Left renal cortex interstitium (tissue), 4 donors: ENCODE data around the gene PJVK. TPM values are rescaled to one million over a fixed set of nuclear protein-coding genes. Genes with fewer than 3 reads are reported as not detected.
A peak's percentile ranks its signal among the peaks of the same experiment; 100 is the strongest.

Experiments
- DNase-seq, 4 donors: peaks; one replicate each; pipeline ENCODE4 v3.0.0-alpha.2; 2013; ENCODE audit warnings: low read depth in 4 of 4, low spot score in 2 of 4, missing footprints in 1 of 4
- polyA plus RNA-seq, 4 donors: library from polyadenylated mRNA; unstranded; fragments of 120-200 nt; gene quantifications; one replicate each; pipeline ENCODE4 v1.2.1, GENCODE V29; 2013; ENCODE audit not compliant: insufficient read length in 4 of 4

Gene PJVK
- polyA plus RNA-seq, 4 donors = 6.5 to 23.4 (median 14.0) TPM

DNA sequence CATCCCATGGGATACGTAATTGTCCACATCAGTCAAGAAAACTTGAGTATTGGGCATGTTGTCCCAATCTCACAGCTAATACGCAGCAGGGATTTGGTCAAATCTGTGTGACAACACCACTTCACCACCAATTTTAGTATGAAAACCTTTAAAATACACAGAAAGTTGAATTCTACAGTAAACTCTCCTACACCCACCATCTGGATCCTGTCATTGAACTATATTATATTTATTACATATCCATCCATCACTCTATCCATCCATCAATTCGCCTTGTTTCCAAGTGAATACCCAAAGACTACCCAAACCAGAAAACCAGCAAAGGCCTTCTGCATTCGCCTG is 28.1 kb downstream of the PJVK start:
- DNase-seq = peak in 1 of 4 donors; percentile 3

DNA sequence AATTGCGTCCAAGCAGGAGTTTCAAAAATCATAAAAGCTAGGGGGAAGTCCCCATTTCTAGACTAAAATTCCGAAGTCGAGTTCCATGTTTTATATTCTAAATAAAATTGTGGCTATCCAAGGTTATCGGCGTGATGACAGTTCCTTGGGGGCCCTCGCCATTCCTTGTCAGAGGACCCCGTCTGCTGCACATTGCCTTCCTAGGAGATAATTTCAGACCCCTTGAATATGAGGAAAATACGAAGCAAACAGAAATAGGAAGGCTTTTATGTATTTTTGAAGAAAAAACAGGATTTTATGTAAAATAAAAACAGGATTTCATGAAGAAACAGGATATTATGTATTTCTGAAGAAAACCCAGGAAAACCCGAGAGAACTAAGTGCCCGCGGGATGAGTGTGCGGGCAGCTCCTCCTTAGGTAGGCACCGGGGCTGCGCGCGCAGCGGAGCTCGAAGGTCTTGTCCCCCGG is 28.6 kb downstream of the PJVK start:
- DNase-seq = no peak

DNA sequence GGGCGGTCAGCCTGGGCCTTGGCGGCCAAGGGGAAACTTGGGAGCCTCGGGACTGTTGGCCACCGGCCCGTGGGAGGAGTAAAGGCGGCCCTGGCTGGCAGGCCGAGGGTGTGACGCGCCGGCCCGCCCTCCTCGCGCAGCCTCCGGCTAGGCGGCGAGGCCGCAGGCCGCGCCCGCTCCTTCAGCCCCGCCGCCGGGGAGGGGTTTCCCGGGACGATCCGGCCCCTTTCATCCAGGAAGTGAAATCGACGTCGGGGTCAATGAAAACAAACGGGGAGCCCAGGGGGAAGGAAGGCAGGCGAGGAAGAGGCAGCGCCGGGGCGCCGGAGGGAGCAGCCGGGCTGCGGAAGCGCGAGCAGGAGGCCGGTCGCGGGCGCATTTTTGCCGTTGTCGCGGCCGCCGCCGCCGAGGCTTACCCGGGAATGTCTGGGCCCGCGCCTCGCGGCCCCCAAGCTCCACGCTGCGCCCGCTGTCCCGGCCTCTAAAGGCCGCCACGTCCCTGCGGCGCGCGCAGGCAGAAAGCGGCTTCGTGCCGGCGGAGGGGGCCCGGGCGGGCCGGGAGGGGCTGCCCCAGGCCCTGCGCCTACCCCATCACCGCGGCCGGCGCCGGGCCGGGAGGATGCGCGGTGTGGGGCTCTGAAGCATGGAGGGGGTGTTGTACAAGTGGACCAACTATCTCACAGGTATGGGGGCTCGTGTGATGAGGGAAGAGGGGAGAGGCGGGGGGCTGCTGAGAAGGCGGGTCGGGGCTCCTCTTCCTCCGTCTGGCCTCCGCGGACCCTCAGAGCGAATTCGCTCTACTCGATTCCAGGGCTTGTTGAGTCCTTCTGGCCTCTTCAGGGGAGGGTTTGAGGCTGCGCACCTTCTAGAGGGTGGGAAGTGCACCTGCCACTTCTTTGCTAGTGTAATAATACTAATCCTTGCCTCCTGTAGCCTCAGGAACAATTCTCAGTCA is 29.3 kb downstream of the PJVK start, which contains the start of gene PLEKHA3:
Gene PLEKHA3 (plus strand): TSS at position 231 of the 955 bp plus-strand sequence. CDS start 413 bp downstream, at position 644.
- DNase-seq = peak; percentile 65 to 86 (median 82)

DNA sequence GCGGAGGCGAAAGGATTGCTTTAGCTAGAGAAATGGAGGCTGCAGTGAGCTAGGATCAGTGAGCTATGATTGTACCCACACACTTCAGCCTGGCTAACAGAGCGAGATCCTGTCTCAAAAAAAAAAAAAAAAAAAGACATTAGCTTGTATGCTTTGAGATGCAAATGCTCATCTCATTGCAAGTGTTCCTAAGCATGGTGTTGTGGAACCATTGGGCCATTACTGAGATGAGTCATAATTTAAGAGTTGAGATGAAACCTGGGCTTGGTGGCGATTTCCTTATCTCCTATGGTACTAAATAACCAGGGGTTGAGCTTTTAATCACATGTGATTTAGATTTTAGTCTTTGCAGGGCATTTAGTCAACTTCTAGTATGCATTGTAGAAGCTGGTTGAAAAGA is 31.3 kb downstream of the PJVK start:
- no peak for DNase-seq

DNA sequence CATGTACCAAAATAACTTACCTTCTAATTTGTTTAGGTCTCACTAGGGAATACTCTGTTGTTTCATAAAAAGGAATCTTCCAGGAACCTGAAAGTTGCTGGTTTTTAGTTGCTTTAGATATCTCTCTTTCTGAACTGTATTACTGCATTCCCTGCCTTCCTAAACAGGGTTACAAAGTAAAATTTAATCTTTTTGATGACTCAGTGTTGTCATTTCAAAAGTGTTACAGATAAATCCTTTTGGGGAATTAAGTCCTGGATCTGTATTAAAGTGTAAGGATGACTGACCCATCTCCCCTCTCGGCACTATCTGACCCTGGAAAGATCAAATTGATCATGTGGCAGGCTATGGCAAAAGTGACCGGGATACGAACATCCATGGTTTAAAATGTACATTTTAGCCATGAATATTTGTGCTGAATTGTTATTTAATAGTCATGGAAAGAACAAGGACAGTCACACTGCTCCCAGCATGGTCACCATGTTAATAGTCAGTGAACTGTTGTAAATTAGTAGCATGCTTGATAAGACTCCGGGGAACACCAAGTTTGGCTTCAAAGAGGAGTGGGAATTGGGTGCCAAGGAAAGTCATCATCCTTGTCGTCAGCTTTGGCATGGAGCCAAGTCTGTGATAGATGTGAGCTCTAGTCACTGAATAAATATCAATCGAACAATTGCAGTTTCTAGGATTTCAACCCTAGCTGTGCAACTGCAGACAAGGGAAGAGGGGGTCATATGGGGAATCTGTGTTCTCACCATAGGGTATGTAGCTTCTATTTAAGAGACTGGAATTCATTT is 33.3 kb downstream of the PJVK start:
- DNase-seq = no peak

DNA sequence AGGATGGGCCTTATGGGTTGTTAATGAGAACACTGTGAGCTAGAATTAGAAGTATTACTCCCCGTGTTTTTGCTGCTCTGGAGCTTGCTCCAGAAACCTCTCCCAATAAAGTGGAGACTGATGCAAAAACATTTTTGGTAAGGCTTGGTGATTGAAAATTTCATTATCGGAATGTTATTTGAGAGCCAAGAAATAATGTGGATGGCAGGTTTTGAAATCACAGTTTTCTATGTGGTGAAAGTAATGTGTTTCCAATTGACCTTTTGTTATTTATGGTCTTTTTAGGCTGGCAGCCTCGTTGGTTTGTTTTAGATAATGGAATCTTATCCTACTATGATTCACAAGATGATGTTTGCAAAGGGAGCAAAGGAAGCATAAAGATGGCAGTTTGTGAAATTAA is 34.2 kb downstream of the PJVK start:
- DNase-seq = no peak

DNA sequence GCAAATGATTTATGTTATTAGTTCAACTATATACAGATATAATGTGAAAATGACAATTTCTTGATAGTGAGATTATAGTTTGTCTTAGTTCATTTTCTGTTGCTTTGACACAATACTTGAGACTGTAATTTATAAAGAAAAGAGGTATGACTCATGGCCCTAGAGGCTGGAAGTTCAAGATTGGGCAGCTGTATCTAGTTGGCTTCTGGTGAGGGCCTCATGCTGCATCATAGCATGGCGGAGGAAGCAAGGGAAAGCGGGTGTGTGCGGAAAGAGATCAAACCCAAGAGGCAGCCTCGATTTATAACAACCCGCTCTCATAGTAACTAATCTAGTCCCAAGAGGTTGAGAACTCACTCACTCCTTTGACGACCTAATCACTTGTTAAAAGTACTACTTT is 40.4 kb downstream of the PJVK start:
- DNase-seq = no peak

DNA sequence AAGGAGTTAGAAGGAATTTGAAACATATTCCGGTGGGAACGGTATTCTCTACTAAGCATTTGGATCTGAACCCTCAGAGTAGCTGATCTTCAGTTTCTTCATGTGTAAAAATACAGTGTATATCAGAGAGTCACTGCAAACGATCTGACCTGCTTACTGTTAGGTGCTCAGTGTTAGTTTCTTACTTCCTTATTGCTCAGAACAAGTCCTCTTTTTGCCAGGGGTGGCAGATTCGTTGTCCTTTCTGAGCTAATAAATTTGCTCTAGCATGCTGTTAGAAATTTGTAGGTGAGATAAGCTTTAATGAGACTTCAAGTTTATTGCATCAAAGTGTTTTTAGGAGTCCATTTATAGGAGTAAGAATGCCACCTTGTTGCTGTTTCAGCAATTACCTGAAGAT is 44.9 kb downstream of the PJVK start:
- no peak for DNase-seq

DNA sequence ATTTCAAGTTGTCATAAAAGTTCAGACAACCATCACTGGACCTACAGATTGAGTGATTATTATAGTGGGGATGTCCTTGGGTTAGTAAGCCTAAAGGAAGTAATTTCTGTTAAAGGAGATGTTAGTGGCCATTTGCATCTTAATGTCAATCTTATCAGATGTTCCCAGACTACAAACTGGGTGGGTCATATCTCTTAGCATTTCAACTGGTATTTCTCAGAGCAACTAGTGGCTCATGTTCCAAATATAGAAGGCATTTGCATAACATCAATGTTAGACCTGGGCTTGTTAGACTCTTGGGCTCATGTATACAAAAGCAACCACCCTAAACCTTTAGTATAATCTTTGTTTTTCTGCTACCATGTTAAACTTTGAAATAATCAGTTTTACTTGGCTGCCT is 47.0 kb downstream of the PJVK start:
- no peak for DNase-seq

DNA sequence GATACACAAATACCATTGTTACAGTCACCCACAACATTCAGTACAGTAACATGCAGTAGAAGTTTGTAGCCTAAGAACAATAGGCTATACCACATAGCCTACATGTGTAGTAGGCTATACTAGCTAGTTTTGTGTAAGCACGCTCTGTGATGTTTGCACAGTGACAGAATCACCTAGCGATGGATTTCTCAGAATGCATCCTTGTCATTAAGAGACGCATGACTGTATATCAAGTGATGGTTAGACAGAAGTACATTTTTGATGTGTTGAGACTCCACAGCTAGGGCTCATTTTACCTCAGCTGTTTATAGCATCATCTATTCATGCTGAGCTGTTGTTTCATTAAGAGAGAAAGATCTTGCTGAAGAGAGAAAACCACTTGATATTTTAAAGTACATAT is 48.5 kb downstream of the PJVK start:
- DNase-seq = no peak

DNA sequence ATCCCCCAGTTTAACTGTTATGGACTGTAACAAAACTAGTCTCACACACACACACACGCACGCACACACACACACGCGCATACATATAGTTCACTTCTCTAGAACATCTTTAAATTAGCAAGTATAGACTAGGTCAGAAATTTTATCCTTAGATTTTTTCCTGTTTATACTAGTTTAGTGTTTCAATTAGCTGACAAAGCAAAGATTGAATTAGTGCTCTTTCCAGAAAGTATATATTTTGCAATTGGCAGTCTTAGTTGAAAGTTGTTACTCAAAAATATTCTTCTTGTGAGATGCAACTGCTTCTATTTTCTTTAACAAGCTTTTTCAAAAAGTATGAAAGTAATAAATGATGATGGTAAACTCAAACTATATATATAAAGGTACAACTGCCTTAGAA is 51.6 kb downstream of the PJVK start:
- DNase-seq = no peak

DNA sequence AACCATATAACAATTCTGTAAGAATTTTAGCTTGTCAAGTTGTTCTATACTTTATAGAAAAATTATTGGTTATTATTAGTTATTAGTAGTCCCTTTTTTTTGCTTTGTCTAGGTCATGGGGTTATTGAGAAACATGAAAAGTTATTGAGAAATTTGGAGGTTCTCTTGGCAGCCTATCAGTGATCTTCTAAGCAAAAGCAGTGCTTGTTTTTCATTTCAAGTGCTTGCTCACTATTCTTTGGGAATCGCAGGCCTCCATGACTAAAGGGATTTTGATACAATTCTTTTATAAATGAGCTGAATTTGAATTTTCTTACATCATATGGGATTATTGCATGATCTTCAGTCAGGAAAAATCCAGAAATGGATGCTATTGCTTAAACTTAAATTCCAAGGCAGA is 54.9 kb downstream of the PJVK start:
- no peak for DNase-seq

DNA sequence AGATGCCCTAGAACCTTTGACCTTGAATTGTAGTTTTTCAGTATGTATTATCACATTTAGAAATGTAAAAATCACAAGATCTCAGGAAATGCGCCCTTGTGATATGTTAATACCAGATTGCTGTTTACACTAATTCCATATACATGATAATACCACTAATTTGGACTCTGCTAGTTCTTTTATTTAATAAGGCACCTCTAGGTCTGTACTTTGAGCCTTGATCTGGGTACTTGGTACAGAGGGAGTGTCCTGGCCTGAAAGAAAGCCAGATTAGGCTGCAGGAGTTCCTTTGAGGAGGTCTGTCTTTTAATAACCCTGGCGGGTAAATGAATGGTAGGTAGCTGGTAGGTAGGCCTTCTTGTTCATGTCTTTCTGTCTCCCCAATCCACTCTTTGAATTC is 55.3 kb downstream of the PJVK start:
- DNase-seq = no peak

DNA sequence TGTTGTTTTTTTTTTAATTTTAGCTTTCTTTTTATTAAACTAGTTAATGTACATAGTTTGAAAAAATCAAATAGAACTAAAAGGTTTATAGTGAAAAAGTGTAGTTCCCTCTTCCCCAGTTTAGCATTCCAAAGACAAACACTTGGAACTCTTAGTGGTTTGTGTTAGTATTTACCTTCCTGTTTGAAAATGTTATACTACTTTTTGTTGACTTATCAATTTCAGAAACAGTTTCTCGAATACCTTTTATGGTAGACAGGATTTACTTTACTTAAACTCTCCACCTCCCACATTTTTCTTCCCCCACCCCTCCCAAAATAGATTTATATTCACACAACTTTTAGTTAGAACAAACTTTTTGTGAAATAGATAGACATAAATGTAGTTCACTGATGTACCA is 55.8 kb downstream of the PJVK start:
- no peak for DNase-seq

DNA sequence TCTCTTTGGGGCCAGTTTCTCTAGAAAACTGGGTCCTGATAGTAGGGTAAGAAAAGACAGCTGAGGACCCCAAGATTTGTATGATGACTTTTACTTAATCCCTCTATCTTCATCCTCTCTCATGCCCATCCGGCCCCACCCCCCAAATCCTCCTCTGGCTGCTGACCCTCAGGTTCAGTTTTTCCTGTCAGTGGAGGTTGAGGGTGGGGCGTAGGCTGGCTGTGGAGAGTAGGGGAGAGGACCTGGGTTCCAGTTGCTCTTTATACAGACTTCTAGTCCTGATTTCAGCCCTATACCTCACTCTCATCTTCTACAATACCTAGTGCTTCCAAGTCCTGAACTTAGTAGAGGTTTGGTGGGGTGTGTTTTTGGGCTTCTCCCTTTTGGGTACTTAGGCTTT is 57.5 kb downstream of the PJVK start:
- DNase-seq = no peak

DNA sequence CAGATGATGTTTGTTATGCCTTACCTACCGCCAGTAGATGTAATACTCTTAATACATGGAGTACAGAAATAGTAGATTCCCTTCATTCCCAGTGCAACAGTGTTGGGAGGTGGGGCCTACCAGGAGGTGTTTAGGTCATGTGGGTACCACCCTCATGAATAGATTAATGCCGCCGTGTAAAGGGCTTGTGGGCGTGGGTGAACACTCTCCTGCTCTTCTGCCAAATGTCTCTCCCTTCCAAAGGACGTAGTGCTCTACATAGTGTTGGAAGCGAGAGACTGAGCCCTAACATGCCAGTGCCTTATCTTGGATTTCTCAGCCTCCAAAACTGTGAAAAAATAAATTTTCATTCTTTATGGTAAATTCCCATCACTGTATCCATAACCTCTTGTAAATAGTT is 59.2 kb downstream of the PJVK start:
- no peak for DNase-seq

Other genes with a start within 250 kb of the PJVK start
- gene PRKRA, start 203 bp upstream of the PJVK start, polyA plus RNA-seq = 10 to 100 TPM; 70.8 to 89.7 (median 79.2) TPM
- 10 to 100 TPM; 47.7 to 68.0 (median 60.8) TPM for gene FKBP7, start 27.2 kb downstream of the PJVK start, polyA plus RNA-seq
- gene PLEKHA3, start 29.1 kb downstream of the PJVK start, polyA plus RNA-seq = 10 to 100 TPM; 26.5 to 37.8 (median 29.7) TPM